ENCODE results near the gene HNRNPA1. TPM values are rescaled to one million over a fixed set of nuclear protein-coding genes. Genes with fewer than 3 reads are reported as not detected.

Gene HNRNPA1
- total RNA-seq, 1 donor from 2014 or later = 502 TPM

GRCh38 chr12:54300732-54301427 is 20.4 kb downstream of the HNRNPA1 start, which contains the start of gene NFE2:
Gene NFE2, minus strand, starts transcription at chr12:54301015. Its CDS starts 5,767 bp downstream, at chr12:54295248.
- Mint-ChIP-seq H3K4me1 (ENCODE audit: low read depth) (peaks cover 16% of the 10 kb centered on the region), H3K27me3 (ENCODE audit: low read depth) (peaks cover 13% of the 10 kb centered on the region), H3K36me3 (ENCODE audit: low read depth) (no peaks in the 10 kb centered on the region), H3K4me3 (ENCODE audit: unreplicated experiment) (peak within 1 kb of the TSS; percentile 58), H3K27ac (ENCODE audit: unreplicated experiment) (no peak within 1 kb of the TSS), H3K9me3 (ENCODE audit: low read depth) (no peaks in the 10 kb centered on the region)
- peak; percentile 87 for DNase-seq (ENCODE audit: low spot score)
- TF ChIP-seq CTCF (IDR thresholded peaks at IDR 0.05) = peak; percentile 25

GRCh38 chr12:54301428-54302048 is 21.0 kb downstream of the HNRNPA1 start:
- H3K27me3 Mint-ChIP-seq (ENCODE audit: low read depth) = peaks cover 13% of the 10 kb centered on the region
- H3K4me3 Mint-ChIP-seq (ENCODE audit: unreplicated experiment) = no peak overlapping the region
- no peak overlapping the region for H3K27ac Mint-ChIP-seq (ENCODE audit: unreplicated experiment)
- H3K4me1 Mint-ChIP-seq (ENCODE audit: low read depth) = peaks cover 16% of the 10 kb centered on the region
- DNase-seq (ENCODE audit: low spot score) = peak; percentile 51
- H3K9me3 Mint-ChIP-seq (ENCODE audit: low read depth) = no peaks in the 10 kb centered on the region
- H3K36me3 Mint-ChIP-seq (ENCODE audit: low read depth) = no peaks in the 10 kb centered on the region
- no peak for TF ChIP-seq CTCF (IDR thresholded peaks at IDR 0.05)

- Mint-ChIP-seq H3K27me3 (ENCODE audit: low read depth) (peaks cover 11% of the 10 kb centered on the region), H3K9me3 (ENCODE audit: low read depth) (no peaks in the 10 kb centered on the region), H3K4me3 (ENCODE audit: unreplicated experiment) (no peak overlapping the region), H3K4me1 (ENCODE audit: low read depth) (peaks cover 16% of the 10 kb centered on the region), H3K36me3 (ENCODE audit: low read depth) (no peaks in the 10 kb centered on the region), H3K27ac (ENCODE audit: unreplicated experiment) (no peak overlapping the region)
- TF ChIP-seq CTCF (IDR thresholded peaks at IDR 0.05) = no peak
- DNase-seq (ENCODE audit: low spot score) = no peak
These were observed 23.1 kb downstream of the HNRNPA1 start for GRCh38 chr12:54303640-54304039.

- H3K4me1 Mint-ChIP-seq (ENCODE audit: low read depth) = peaks cover 16% of the 10 kb centered on the region
- H3K27me3 Mint-ChIP-seq (ENCODE audit: low read depth) = peaks cover 11% of the 10 kb centered on the region
- H3K36me3 Mint-ChIP-seq (ENCODE audit: low read depth) = no peaks in the 10 kb centered on the region
- DNase-seq (ENCODE audit: low spot score) = peak; percentile 69
- TF ChIP-seq CTCF (IDR thresholded peaks at IDR 0.05) = no peak
- no peaks in the 10 kb centered on the region for H3K9me3 Mint-ChIP-seq (ENCODE audit: low read depth)
- H3K27ac Mint-ChIP-seq (ENCODE audit: unreplicated experiment) = no peak overlapping the region
- H3K4me3 Mint-ChIP-seq (ENCODE audit: unreplicated experiment) = no peak overlapping the region
These were observed 23.8 kb downstream of the HNRNPA1 start for GRCh38 chr12:54304187-54304810.

GRCh38 chr12:54306925-54307741 is 26.6 kb downstream of the HNRNPA1 start:
- peak; percentile 75 for DNase-seq (ENCODE audit: low spot score)
- no peaks in the 10 kb centered on the region for H3K9me3 Mint-ChIP-seq (ENCODE audit: low read depth)
- peaks cover 2% of the 10 kb centered on the region for H3K4me1 Mint-ChIP-seq (ENCODE audit: low read depth)
- no peak overlapping the region for H3K4me3 Mint-ChIP-seq (ENCODE audit: unreplicated experiment)
- no peaks in the 10 kb centered on the region for H3K27me3 Mint-ChIP-seq (ENCODE audit: low read depth)
- no peak for TF ChIP-seq CTCF (IDR thresholded peaks at IDR 0.05)
- H3K36me3 Mint-ChIP-seq (ENCODE audit: low read depth) = no peaks in the 10 kb centered on the region
- no peak overlapping the region for H3K27ac Mint-ChIP-seq (ENCODE audit: unreplicated experiment)
